ENCODE data around the gene CCDC71L.
"Not testable (repeated sequence)": the region's sequence is repeated elsewhere in the genome, so short reads cannot be mapped to it uniquely, and the experiment has no call there.

The CCDC71L gene

DNA sequence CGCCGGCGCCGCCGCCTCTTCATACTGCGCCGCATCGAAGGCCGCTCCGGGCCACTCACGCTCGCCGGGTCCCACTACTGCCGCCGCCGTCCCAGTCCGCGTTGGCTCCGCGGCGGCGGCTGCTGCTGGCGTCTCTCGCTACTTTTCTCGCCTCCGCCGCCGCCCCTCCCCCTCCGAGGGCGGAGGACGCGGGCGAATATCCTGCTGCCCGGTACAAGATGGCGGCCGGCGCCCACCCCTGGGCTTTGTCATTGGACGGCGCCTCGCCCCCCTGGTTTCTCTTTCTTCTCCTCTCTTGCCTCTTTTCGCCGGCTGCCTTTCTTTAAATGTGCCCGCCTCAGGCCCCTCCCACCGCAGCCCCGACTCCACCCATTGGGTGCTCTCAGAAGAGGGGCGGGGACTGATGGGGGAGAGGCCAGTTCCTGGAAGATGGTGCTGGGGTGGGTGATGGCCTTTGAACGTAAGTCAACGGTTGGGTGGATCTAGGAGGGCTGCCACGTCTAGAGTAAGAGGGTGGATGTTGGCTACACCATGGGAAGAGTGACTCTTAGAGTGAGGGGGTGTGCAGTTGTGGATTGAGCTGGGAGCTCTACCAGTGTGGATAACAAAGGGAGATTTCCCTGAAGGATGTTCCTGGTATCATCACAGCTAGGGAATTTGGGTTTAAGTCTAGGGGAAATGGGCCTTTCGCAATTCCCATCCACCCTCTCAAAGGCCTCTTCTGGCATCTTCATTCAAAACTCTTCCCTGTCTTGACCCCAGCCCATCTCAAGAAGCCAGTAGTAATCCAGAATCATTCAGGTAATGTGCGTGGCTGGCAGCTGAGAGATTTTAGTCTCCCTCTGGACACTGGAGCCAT lies at the start of gene CCDC71L:
Gene CCDC71L, minus strand, starts transcription at position 297 of the 859 bp plus-strand sequence. Its CDS starts 262 bp downstream, at position 35.
- peaks cover 4% of the 10 kb centered on the region for H3K9me3 Mint-ChIP-seq (ENCODE audit: low read depth)
- no peaks in the 10 kb centered on the region for H3K36me3 Mint-ChIP-seq
- H3K4me1 Mint-ChIP-seq (ENCODE audit: low read depth), result peaks cover 33% of the 10 kb centered on the region
- peak within 1 kb of the TSS; percentile 95 for H3K4me3 Mint-ChIP-seq
- H3K27ac Mint-ChIP-seq, result peak within 1 kb of the TSS; percentile 96
- H3K27me3 Mint-ChIP-seq, result no peaks in the 10 kb centered on the region

- H3K4me3 Mint-ChIP-seq; H3K27me3 Mint-ChIP-seq; H3K4me1 Mint-ChIP-seq (ENCODE audit: low read depth); H3K27ac Mint-ChIP-seq; H3K36me3 Mint-ChIP-seq; H3K9me3 Mint-ChIP-seq (ENCODE audit: low read depth): not testable (repeated sequence)
Measured at GRCh38 chr7:106709604-106710003, 48.6 kb upstream of the CCDC71L start.

DNA sequence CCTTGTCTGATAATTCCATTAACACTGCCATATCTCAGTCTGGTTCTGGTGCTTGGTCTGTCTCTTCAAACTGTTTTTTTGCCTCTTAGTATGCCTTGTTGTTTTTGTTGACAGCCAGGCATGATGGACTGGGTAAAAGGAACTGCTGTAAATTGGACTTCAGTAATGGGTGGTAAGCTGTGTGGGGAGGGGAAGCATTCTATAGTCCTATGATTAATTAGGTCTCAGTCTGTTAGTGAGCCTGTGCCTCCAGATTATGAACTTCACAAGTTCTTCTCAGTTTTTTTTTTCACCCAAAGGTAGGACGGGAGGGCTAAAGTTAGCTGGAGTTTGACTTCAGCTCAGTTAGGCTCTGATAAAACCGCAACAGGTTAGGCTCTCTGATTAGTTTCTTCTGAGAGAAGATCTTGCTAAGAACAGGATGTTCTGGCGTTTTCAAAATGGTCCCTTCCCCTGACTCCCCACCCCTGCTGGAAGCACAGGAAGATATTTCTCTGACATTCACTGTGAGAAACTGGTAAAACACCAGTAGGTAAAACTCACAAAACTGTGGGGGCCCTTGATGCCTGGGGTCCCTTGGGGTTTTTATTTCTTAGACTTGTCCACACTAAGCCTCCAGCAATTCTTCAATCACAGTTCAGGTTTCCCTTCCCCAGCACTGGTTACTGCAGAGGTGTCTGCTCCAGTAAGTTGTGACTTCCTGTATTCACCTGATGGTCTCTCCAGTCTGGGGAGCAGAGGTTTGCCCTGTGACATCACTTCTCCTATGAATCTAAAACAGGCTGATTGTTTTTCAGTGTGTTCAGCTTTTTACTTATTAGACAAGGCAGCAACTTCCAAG lies 43.3 kb upstream of the CCDC71L start:
- Mint-ChIP-seq H3K27ac (peak overlapping the region; percentile 84), H3K4me3 (peak overlapping the region; percentile 55), H3K9me3 (ENCODE audit: low read depth) (no peaks in the 10 kb centered on the region), H3K27me3 (peaks cover 1% of the 10 kb centered on the region), H3K36me3 (no peaks in the 10 kb centered on the region), H3K4me1 (ENCODE audit: low read depth) (peaks cover 17% of the 10 kb centered on the region)

DNA sequence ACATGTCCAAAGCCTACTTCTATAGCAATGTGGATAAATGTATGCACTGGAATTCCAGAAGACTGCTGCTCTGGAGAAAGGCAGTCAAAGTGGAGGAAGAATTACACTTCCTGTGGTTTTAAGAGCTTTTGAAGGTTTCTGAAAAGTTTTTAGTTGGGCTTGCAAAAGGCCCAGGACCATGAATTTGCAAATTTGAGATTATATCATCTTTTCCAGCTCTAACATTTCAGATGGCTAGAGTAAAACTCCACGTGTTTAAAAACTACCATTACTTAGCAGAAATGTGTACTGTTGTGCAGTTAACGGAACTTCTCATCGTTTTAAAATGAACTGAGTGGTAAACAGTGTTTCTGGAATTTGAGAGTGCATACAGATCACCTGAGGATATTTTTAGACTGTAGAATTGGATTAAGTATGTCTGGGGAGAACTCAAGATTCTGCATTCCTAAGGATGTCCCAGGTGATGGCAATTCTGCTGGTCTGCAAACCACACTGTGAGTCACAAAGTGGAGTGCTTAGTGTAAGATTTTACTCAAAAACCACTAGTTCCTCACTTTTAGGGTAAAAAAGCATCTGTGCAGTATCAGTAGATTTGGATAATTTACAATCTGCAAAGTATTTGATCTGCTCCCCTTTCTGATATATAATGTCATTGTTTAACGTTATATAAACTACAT lies 32.9 kb upstream of the CCDC71L start:
- H3K4me3 Mint-ChIP-seq, result no peak overlapping the region
- H3K36me3 Mint-ChIP-seq, result no peaks in the 10 kb centered on the region
- H3K27ac Mint-ChIP-seq, result no peak overlapping the region
- no peaks in the 10 kb centered on the region for H3K27me3 Mint-ChIP-seq
- no peaks in the 10 kb centered on the region for H3K9me3 Mint-ChIP-seq (ENCODE audit: low read depth)
- peaks cover 23% of the 10 kb centered on the region for H3K4me1 Mint-ChIP-seq (ENCODE audit: low read depth)

DNA sequence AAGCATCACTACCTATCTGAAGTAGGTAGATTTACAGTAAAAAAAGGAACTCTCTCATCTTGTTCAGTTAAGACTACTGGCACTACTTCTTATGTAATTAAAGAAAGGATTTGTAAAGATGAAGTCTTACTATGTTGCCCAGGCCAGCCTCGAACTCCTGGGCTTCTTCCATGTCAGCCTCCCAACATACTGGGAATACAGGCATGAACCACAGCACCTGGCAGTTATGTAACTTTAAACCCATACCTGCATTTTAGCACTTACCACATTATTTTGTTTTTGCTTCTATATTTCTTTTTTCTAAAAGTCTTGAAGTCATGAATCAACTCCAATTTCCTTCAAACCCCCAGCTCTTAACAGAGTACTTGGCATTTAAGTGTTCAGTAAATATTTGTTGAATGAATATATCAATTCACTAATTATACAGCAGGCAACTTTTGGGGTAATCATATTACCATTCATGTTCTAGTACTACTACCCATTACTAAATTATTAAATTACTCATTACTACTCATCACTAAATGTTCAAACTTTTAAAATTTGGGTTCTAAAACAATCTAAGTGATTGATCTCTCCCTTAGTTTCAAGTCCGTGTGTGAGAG lies 31.6 kb upstream of the CCDC71L start:
- no peak overlapping the region for H3K27ac Mint-ChIP-seq
- no peak overlapping the region for H3K4me3 Mint-ChIP-seq
- H3K36me3 Mint-ChIP-seq, result peaks cover 1% of the 10 kb centered on the region
- peaks cover 3% of the 10 kb centered on the region for H3K9me3 Mint-ChIP-seq (ENCODE audit: low read depth)
- peaks cover 15% of the 10 kb centered on the region for H3K4me1 Mint-ChIP-seq (ENCODE audit: low read depth)
- no peaks in the 10 kb centered on the region for H3K27me3 Mint-ChIP-seq

DNA sequence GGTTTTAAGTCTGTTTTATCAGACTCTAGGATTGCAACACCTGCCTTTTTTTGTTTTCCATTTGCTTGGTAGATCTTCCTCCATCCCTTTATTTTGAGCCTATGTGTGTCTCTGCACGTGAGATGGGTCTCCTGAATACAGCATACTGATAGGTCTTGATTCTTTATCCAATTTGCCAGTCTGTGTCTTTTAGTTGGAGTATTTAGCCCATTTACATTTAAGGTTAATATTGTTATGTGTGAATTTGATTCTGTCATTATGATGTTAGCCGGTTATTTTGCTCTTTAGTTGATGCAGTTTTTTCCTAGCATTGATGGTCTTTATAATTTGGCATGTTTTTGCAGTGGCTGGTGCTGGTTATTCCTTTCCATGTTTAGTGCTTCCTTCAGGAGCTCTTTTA lies 27.2 kb upstream of the CCDC71L start:
- not testable (repeated sequence) for H3K4me1 Mint-ChIP-seq (ENCODE audit: low read depth); H3K27ac Mint-ChIP-seq; H3K36me3 Mint-ChIP-seq; H3K9me3 Mint-ChIP-seq (ENCODE audit: low read depth); H3K4me3 Mint-ChIP-seq; H3K27me3 Mint-ChIP-seq

DNA sequence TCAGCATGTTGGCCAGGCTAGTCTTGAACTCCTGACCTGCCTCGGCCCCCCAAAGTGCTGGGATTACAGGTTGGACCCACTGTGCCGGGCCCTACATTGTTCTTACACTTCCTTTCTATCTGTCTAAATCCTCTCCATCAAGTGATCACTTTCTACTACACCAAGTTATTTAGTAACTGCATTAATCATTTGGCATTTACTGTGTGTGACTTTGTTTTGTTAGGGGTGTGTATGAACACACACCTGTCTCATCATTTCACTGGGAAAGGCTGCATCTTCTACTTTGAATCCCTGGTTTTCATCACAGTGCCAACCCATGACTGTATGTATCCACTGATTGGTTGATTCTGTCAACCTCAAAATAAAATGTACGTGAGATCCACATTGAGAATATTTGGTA lies 23.0 kb upstream of the CCDC71L start:
- peaks cover 7% of the 10 kb centered on the region for H3K4me1 Mint-ChIP-seq (ENCODE audit: low read depth)
- no peak overlapping the region for H3K4me3 Mint-ChIP-seq
- H3K27ac Mint-ChIP-seq, result no peak overlapping the region
- no peaks in the 10 kb centered on the region for H3K27me3 Mint-ChIP-seq
- peaks cover 3% of the 10 kb centered on the region for H3K9me3 Mint-ChIP-seq (ENCODE audit: low read depth)
- peaks cover 4% of the 10 kb centered on the region for H3K36me3 Mint-ChIP-seq

DNA sequence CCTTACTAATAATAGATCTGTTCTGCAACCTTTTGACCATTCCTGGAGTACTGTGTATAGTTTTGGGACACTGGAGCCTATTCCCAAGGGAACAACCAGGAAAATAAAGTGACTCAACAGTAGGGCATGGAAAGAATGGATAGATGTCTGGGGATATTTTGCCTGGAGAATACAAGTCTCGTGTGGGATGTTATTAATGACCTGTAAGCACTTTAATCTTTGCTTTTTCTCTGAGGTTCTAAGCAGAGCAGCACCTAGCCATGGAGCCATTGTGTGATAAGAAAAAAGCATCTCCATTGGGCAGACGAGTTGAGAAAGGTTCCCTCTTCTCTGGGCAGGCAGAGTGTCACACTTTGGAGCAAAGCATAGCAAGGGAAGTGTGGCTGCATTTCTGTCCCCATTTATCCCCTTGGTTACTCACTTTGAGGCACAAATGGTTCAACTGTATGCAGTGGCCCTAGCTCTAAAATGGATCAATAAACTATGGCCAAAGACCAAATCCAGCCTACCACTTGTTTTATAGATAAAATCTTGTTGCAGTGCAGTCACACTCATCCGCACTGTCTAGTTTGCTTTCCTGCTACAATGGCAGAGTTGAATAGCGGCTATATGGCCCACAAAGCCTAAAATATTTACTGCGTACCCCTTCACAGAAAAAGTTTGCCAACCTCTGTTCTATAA lies 21.0 kb upstream of the CCDC71L start:
- Mint-ChIP-seq H3K27me3 (no peaks in the 10 kb centered on the region), H3K27ac (no peak overlapping the region), H3K4me3 (no peak overlapping the region), H3K9me3 (ENCODE audit: low read depth) (no peaks in the 10 kb centered on the region), H3K4me1 (ENCODE audit: low read depth) (peaks cover 9% of the 10 kb centered on the region), H3K36me3 (peaks cover 2% of the 10 kb centered on the region)

- no peak overlapping the region for H3K4me3 Mint-ChIP-seq
- H3K27ac Mint-ChIP-seq, result no peak overlapping the region
- peaks cover 9% of the 10 kb centered on the region for H3K4me1 Mint-ChIP-seq (ENCODE audit: low read depth)
- H3K27me3 Mint-ChIP-seq, result no peaks in the 10 kb centered on the region
- H3K36me3 Mint-ChIP-seq, result no peaks in the 10 kb centered on the region
- H3K9me3 Mint-ChIP-seq (ENCODE audit: low read depth), result no peaks in the 10 kb centered on the region
Measured at GRCh38 chr7:106679153-106679931, 18.4 kb upstream of the CCDC71L start.

GRCh38 chr7:106678795-106679152 lies 17.8 kb upstream of the CCDC71L start:
- Mint-ChIP-seq H3K4me1 (ENCODE audit: low read depth) (peaks cover 9% of the 10 kb centered on the region), H3K27me3 (no peaks in the 10 kb centered on the region), H3K27ac (no peak overlapping the region), H3K36me3 (no peaks in the 10 kb centered on the region), H3K4me3 (no peak overlapping the region), H3K9me3 (ENCODE audit: low read depth) (no peaks in the 10 kb centered on the region)

GRCh38 chr7:106676506-106676905 lies 15.5 kb upstream of the CCDC71L start:
- H3K4me1 Mint-ChIP-seq (ENCODE audit: low read depth), result peaks cover 10% of the 10 kb centered on the region
- H3K9me3 Mint-ChIP-seq (ENCODE audit: low read depth); H3K36me3 Mint-ChIP-seq; H3K27me3 Mint-ChIP-seq; H3K4me3 Mint-ChIP-seq; H3K27ac Mint-ChIP-seq: not testable (repeated sequence)

- H3K4me1 Mint-ChIP-seq (ENCODE audit: low read depth), result peaks cover 13% of the 10 kb centered on the region
- H3K36me3 Mint-ChIP-seq; H3K27me3 Mint-ChIP-seq; H3K9me3 Mint-ChIP-seq (ENCODE audit: low read depth); H3K27ac Mint-ChIP-seq; H3K4me3 Mint-ChIP-seq: not testable (repeated sequence)
Measured at GRCh38 chr7:106673688-106674087, 12.7 kb upstream of the CCDC71L start.

- not testable (repeated sequence) for H3K9me3 Mint-ChIP-seq (ENCODE audit: low read depth); H3K4me3 Mint-ChIP-seq; H3K27me3 Mint-ChIP-seq; H3K27ac Mint-ChIP-seq; H3K36me3 Mint-ChIP-seq
- H3K4me1 Mint-ChIP-seq (ENCODE audit: low read depth), result peaks cover 13% of the 10 kb centered on the region
Measured at GRCh38 chr7:106671930-106672329, 11.0 kb upstream of the CCDC71L start.

- Mint-ChIP-seq H3K36me3 (no peaks in the 10 kb centered on the region), H3K4me1 (ENCODE audit: low read depth) (peaks cover 13% of the 10 kb centered on the region), H3K27me3 (no peaks in the 10 kb centered on the region), H3K4me3 (no peak overlapping the region), H3K27ac (no peak overlapping the region), H3K9me3 (ENCODE audit: low read depth) (peaks cover 6% of the 10 kb centered on the region)
Measured at GRCh38 chr7:106671160-106671559, 10.2 kb upstream of the CCDC71L start.

Measured in activated naive CD8-positive, alpha-beta T cell (primary cell).